ENCODE results near the gene GJB4. TPM values are rescaled to one million over a fixed set of nuclear protein-coding genes. Genes with fewer than 3 reads are reported as not detected.

GJB4 gene
- total and polyA plus RNA-seq, 7 donors, result not detected

DNA sequence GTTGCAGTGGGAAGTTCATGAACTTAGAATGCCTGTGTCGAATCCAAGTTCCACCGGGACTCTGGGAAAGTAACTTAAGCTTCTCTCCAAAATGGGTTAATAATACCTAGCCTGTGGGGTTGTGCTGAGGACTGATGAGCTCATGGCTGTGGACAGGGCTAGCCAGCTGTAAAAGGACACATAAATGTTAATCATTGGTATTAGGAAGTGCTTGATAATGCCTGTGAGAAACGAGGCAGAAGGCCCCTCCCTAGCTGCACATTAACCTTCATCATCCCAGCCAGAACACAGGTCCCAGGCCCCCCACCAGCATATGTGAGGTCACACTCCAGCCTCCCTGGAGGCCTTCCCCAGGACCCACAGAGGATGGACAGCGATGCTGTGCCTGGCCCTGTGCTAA, 789 bp upstream of the GJB4 start:
- Histone ChIP-seq H3K4me3 (no peak overlapping the region), H3K27me3 (ENCODE audit: insufficient read depth in 3 of 3, low read length in 2 of 3) (no peaks in the 10 kb centered on the region), H3K9me3 (no peaks in the 10 kb centered on the region), H3K36me3 (ENCODE audit: insufficient read depth in 1 of 2, low read depth in 1 of 2) (no peaks in the 10 kb centered on the region), H3K27ac (no peak overlapping the region), H3K4me1 (no peaks in the 10 kb centered on the region)
- intact Hi-C loops (cut with DNase I), result no loop called here
- ATAC-seq (no peak), DNase-seq (no peak)
- WGBS, 3 donors, result 48 to 53% (median 53%) methylated on average over 4 of the region's 4 CpGs
- TF ChIP-seq CTCF (IDR thresholded peaks at IDR 0.05), result no peak

- ATAC-seq (no peak), DNase-seq (no peak)
- Histone ChIP-seq H3K4me1 (no peaks in the 10 kb centered on the region), H3K36me3 (ENCODE audit: insufficient read depth in 1 of 2, low read depth in 1 of 2) (no peaks in the 10 kb centered on the region), H3K27me3 (ENCODE audit: insufficient read depth in 3 of 3, low read length in 2 of 3) (peaks cover 0 to 6% (median 0%) of the 10 kb centered on the region in 3 donors), H3K27ac (no peak overlapping the region), H3K9me3 (no peaks in the 10 kb centered on the region), H3K4me3 (no peak overlapping the region)
- WGBS, 3 donors, result 89 to 94% (median 94%) methylated on average over 33 of the region's 33 CpGs
- no peak for TF ChIP-seq CTCF (IDR thresholded peaks at IDR 0.05)
- intact Hi-C loops (cut with DNase I), result no loop called here
Observed at GRCh38 chr1:34761176-34761761, 1.7 kb downstream of the GJB4 start.

- no peak for TF ChIP-seq CTCF (IDR thresholded peaks at IDR 0.05)
- intact Hi-C loops (cut with DNase I), result no loop called here
- DNase-seq (no peak), ATAC-seq (no peak)
- Histone ChIP-seq H3K36me3 (ENCODE audit: insufficient read depth in 1 of 2, low read depth in 1 of 2) (no peaks in the 10 kb centered on the region), H3K4me1 (no peaks in the 10 kb centered on the region), H3K9me3 (no peaks in the 10 kb centered on the region), H3K27ac (no peak overlapping the region), H3K27me3 (ENCODE audit: insufficient read depth in 3 of 3, low read length in 2 of 3) (peaks cover 0 to 6% (median 0%) of the 10 kb centered on the region in 3 donors), H3K4me3 (no peak overlapping the region)
- 81 to 87% (median 85%) methylated on average over 13 of the region's 13 CpGs for WGBS, 3 donors
Observed at GRCh38 chr1:34761776-34762307, 2.3 kb downstream of the GJB4 start.

- Histone ChIP-seq H3K27ac (no peak overlapping the region), H3K36me3 (ENCODE audit: insufficient read depth in 1 of 2, low read depth in 1 of 2) (no peaks in the 10 kb centered on the region), H3K4me1 (no peaks in the 10 kb centered on the region), H3K27me3 (ENCODE audit: insufficient read depth in 3 of 3, low read length in 2 of 3) (peaks cover 0 to 9% (median 0%) of the 10 kb centered on the region in 3 donors), H3K4me3 (no peak overlapping the region), H3K9me3 (no peaks in the 10 kb centered on the region)
- no peak for TF ChIP-seq CTCF (IDR thresholded peaks at IDR 0.05)
- DNase-seq (no peak), ATAC-seq (no peak)
- 51 to 63% (median 55%) methylated on average over 7 of the region's 7 CpGs for WGBS, 3 donors
- intact Hi-C loops (cut with DNase I), result no loop called here
Observed at GRCh38 chr1:34762474-34763141, 3.1 kb downstream of the GJB4 start.
